Right lung (tissue), 10 donors: ENCODE results near the gene ZFP36L1. TPM values are rescaled to one million over a fixed set of nuclear protein-coding genes. Genes with fewer than 3 reads are reported as not detected.
A peak's percentile ranks its signal among the peaks of the same experiment; 100 is the strongest.

Experiments used
- DNase-seq, 2 donors: peaks; one replicate each; pipeline ENCODE4 v3.0.0-alpha.2; 2013
- long read RNA-seq, 8 donors: transcript quantifications; one replicate each; lab custom pipeline, GENCODE V29; 2026
- polyA plus RNA-seq, 5 donors: library from polyadenylated mRNA; unstranded; fragments of 120-200 nt; gene quantifications; one replicate each; pipeline versions ENCODE4 v1.2.1 to v1.2.3, GENCODE V29; 2013; ENCODE audit warnings: inconsistent platforms in 1 of 5, low replicate concordance in 1 of 5; ENCODE audit not compliant: insufficient read length in 5 of 5, insufficient read depth in 1 of 5

The ZFP36L1 gene
- 100 to 1,000 TPM; 423 to 620 (median 465) TPM for polyA plus RNA-seq
- long read RNA-seq, donor 1, transcript ZFP36L1-202 (2 exons, 3,190 nt), result major isoform, 530 of 573 reads
- long read RNA-seq, donor 1, partial matches to known transcripts, result 37 of 573 reads
- long read RNA-seq, donor 1, other reads (novel, unspliced or antisense), result 6 of 573 reads
- long read RNA-seq, donor 2, transcript ZFP36L1-201 (3 exons, 3,026 nt), result minor isoform, 5 of 247 reads
- long read RNA-seq, donor 2, transcript ZFP36L1-202 (2 exons, 3,190 nt), result major isoform, 242 of 247 reads
- long read RNA-seq, donor 2, partial matches to known transcripts, result 0 of 247 reads
- long read RNA-seq, donor 2, other reads (novel, unspliced or antisense), result 0 of 247 reads
- long read RNA-seq, donor 3, transcript ZFP36L1-202 (2 exons, 3,190 nt), result major isoform, 179 of 179 reads
- long read RNA-seq, donor 3, partial matches to known transcripts, result 0 of 179 reads
- long read RNA-seq, donor 3, other reads (novel, unspliced or antisense), result 0 of 179 reads
- long read RNA-seq, donor 4, transcript ZFP36L1-202 (2 exons, 3,190 nt), result major isoform, 366 of 382 reads
- long read RNA-seq, donor 4, partial matches to known transcripts, result 0 of 382 reads
- long read RNA-seq, donor 4, other reads (novel, unspliced or antisense), result 15 of 382 reads
- long read RNA-seq, donor 5, transcript ZFP36L1-202 (2 exons, 3,190 nt), result major isoform, 315 of 316 reads
- long read RNA-seq, donor 5, partial matches to known transcripts, result 0 of 316 reads
- long read RNA-seq, donor 5, other reads (novel, unspliced or antisense), result 0 of 316 reads
- long read RNA-seq, donor 6, transcript ZFP36L1-202 (2 exons, 3,190 nt), result major isoform, 421 of 427 reads
- long read RNA-seq, donor 6, partial matches to known transcripts, result 0 of 427 reads
- long read RNA-seq, donor 6, other reads (novel, unspliced or antisense), result 5 of 427 reads
- long read RNA-seq, donor 7, transcript ZFP36L1-202 (2 exons, 3,190 nt), result major isoform, 541 of 543 reads
- long read RNA-seq, donor 7, partial matches to known transcripts, result 0 of 543 reads
- long read RNA-seq, donor 7, other reads (novel, unspliced or antisense), result 0 of 543 reads
- long read RNA-seq, donor 8, transcript ZFP36L1-202 (2 exons, 3,190 nt), result major isoform, 137 of 137 reads
- long read RNA-seq, donor 8, partial matches to known transcripts, result 0 of 137 reads
- long read RNA-seq, donor 8, other reads (novel, unspliced or antisense), result 0 of 137 reads

- peak; percentile 99 for DNase-seq
Observed at GRCh38 chr14:68792979-68793733, at the start of gene ZFP36L1. Gene ZFP36L1, minus strand, starts transcription at chr14:68793067. Its CDS starts 129 bp downstream, at chr14:68792938.

GRCh38 chr14:68842298-68842697, 49.4 kb upstream of the ZFP36L1 start:
- no peak for DNase-seq

DNA sequence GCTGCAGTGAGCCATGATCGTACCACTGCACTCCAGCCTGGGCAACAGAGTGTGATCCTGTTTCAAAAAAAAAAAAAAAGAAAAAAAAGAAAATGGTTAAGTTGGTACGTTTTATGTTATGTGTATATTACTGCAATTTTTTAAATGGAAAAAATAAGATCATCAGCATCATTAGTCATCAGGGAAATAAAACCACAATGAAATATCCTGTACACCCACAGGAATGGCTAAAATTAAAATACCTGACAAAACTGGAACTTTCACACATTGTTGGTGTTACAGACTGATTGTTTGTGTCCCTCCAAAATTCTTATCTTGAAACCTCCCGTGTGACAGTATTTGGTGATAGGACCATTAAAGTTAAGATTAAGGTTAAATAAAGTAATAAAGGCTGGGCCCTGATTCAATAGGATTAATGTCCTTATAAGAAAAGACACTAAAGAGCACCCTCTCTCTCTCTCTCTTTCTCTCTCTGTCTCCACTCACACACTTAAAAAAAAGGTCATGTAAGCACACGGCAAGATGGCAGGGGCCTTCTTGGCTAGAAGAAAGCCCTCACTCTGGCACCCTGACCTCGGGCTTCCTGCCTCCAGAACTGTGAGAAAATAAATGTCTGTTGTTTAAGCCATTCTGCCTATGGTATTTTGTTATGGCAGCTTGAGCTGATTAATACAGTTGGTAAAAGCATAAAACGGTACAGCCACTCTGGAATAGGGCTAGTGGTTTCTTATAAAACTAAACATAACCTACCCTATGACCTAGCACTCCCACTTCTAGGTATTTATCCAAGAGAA, 48.3 kb upstream of the ZFP36L1 start:
- DNase-seq, result no peak

GRCh38 chr14:68840454-68840853, 47.6 kb upstream of the ZFP36L1 start:
- DNase-seq, result no peak

GRCh38 chr14:68836082-68836481, 43.2 kb upstream of the ZFP36L1 start:
- no peak for DNase-seq

- DNase-seq, result no peak
Observed at GRCh38 chr14:68834816-68835215, 41.9 kb upstream of the ZFP36L1 start.

DNA sequence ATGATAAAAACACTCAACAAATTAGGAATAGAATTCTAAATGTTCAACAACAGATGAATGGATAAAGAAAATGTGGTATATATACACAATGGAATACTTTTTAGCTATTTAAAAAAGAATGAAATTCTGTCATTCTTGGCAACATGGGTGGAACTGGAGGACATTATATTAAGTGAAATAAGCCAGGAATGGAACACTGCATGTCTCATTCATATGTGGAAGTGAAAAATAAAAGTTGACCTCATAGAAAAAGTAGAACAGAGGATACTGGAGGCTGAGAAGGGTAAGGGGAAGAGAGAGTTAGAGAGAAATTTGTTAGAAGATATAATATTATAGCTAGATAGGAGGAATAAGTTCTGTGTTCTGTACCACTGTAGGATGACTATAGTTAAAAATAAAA, 35.8 kb upstream of the ZFP36L1 start:
- DNase-seq, result no peak

DNA sequence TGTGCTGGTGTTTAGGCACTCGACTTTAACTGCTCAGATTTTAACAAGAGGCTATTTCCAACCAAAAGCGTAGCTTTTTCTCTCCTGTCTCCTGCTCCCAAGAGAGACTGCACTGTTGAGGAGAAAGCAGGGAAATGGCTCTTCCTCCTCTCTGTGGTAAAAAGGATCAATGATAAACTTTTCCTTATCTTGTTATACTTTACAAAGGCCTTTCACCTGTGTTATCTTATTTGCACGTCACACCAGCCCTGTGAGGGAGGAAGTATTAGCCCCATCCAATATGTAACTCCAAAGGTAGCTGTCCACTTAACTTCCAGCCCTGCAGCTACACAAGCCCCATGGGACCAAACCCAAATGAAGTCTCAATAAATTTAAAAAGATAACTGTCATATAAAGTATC, 32.9 kb upstream of the ZFP36L1 start:
- DNase-seq, result no peak

GRCh38 chr14:68824517-68825347, 31.9 kb upstream of the ZFP36L1 start:
- peak in 1 of 2 donors; percentile 62 for DNase-seq

GRCh38 chr14:68824207-68824516, 31.3 kb upstream of the ZFP36L1 start:
- DNase-seq, result no peak

DNA sequence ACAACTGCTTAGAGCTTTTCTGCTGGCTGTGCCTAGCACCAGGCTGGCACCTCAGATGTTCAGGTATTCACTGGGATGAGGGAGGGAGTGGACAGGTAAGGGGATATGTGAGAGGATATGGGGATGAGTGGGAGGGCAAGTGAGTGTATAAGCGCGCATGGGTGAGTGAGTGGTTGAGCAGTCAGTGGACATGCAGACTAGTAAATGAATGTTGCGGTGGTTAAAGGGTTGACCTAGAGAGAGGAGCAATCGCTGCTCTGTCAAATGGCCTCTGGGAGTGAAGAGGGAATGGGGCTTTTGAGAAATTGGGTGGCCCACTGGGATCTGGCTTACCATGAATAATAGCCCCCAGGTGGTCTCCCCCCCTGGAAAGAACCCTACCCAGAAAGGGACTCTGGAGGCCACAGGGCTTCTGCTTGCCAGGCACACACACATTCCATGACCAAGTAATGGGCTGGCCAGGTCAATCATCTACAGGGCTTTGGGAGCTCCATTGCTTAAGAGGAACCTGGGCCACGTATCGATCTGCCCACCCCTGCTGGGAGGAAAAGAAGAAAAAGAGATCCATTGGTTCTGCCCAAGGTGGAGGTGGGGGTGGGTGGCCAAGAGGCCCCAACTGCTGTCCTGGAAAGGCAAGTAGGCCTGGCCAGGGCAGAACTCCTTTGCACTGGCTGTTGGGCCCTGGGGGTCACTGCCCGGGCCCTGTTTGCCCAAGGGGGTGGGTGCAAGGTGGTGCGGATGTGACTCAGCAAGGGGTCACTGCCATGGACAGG, 30.8 kb upstream of the ZFP36L1 start:
- no peak for DNase-seq

DNA sequence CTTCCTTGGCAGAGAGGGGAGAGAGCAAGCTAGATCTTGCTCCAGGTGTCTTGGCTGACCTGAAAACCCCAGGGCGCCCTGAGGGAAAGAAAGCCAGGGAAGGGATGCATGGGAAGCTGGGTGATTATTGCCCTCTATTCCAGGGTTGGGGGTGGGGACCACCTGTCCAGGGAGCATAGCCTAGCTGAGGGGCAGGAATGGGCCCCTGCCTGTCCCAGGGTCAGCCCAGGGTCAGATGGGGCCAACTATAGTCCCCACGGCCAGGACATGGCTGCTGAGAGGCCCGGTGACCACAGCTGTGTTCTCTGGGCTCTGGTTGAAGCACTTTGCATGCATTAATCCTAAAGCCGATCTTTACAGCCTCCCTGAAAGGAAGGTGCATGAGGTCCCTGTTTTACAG, 30.1 kb upstream of the ZFP36L1 start:
- DNase-seq, result no peak

DNA sequence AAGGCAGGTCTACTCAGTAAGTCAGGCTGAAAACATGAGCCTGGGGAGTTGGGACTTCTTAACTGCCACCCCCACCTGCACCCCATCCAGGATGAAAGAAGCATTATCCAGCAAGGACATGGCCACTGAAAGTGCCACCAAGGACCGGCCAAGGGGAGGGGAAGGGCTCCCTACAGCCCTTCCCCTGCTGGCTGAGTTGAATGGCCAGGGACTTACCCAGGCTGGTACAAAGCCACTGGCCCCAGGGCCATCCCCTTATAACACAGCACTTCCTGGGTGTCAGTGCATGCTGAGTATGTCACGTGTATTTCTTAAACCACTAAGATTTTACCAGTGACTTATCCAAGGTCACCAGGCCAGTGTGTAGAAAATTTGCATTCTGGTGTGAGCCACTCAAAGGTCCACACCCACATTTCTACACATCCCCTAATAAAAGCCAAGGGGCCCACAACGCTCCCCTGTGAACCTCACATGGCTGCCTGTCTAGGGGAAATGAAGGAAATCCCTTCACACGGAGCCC, 29.3 kb upstream of the ZFP36L1 start:
- DNase-seq, result no peak

GRCh38 chr14:68820999-68821683, 28.3 kb upstream of the ZFP36L1 start:
- DNase-seq, result no peak

GRCh38 chr14:68820536-68820935, 27.7 kb upstream of the ZFP36L1 start:
- no peak for DNase-seq

DNA sequence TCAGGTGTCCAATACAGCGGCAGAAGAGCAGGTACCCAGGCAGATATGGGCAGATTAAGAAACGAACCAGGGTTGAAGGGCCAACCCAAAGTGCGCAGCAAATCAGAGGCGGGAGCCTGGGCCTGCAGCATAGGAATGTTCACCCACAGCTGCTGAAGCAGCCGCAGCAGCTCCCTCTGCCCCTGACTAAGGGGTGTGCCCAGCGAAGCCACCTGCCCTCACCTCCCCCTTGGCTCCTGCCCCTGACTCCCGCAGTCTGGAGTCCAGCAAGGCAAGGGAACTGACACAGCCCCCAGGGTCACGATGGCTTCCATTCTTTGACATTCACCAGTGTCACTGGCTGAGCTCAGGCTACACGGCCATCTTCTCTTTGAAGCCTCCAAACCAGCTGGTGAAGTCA, 27.3 kb upstream of the ZFP36L1 start:
- no peak for DNase-seq

- DNase-seq, result no peak
Observed at GRCh38 chr14:68819260-68819691, 26.4 kb upstream of the ZFP36L1 start.
